A673 (cell line): Measurements from ENCODE around the gene SCMH1.

Experiments
- EZH2 ChIP-seq: fragments of 200-600 bp; sonication (generic); IDR thresholded peaks from 2 replicates; pipeline ENCODE4 v1.6.1; 2017; ENCODE audit warnings: borderline replicate concordance, low read depth, mild to moderate bottlenecking, mixed read lengths, antibody characterized with exemption, low read length; ENCODE audit not compliant: poor library complexity, severe bottlenecking
- TF ChIP-seq, protein P1 (sequence below): fragments of 300-800, 200-600 bp; sonication (generic); conservative IDR thresholded peaks from 2 replicates; pipeline ENCODE4 v1.5.1; 2017; ENCODE audit warnings: low read depth, mild to moderate bottlenecking, antibody characterized with exemption, low read length, moderate library complexity, mixed read lengths

DNA sequence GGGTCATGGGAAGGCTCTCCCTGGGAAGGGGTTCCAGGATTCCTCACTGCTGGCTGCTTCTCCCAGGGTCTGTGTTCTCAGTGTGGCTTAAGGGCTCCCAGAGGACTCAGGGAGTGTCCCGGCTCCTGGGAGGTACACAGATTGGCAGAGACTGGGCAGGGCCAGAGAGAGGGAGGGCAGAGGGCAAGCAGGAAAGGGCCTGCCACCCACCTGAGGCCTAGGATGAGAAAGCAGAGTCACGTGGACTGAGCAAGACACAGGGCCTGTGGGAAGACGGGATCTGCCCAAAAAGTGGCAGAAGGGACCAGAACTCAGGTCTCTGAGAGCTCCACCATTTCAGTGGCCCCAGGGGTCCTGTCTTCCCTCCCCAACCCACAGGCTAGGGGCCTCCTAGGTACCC lies 221.5 kb downstream of the SCMH1 start:
- TF ChIP-seq, protein P1, sequence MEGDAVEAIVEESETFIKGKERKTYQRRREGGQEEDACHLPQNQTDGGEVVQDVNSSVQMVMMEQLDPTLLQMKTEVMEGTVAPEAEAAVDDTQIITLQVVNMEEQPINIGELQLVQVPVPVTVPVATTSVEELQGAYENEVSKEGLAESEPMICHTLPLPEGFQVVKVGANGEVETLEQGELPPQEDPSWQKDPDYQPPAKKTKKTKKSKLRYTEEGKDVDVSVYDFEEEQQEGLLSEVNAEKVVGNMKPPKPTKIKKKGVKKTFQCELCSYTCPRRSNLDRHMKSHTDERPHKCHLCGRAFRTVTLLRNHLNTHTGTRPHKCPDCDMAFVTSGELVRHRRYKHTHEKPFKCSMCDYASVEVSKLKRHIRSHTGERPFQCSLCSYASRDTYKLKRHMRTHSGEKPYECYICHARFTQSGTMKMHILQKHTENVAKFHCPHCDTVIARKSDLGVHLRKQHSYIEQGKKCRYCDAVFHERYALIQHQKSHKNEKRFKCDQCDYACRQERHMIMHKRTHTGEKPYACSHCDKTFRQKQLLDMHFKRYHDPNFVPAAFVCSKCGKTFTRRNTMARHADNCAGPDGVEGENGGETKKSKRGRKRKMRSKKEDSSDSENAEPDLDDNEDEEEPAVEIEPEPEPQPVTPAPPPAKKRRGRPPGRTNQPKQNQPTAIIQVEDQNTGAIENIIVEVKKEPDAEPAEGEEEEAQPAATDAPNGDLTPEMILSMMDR, result no peak
- TF ChIP-seq EZH2, result no peak
